G401.6 (cell line): Measurements from ENCODE around the gene ZFYVE1.
"Not testable (repeated sequence)": the region's sequence is repeated elsewhere in the genome, so short reads cannot be mapped to it uniquely, and the experiment has no call there.

Source experiments
- FAIRE-seq: peaks from 2 replicates; lab custom pipeline; 2012; peaks lifted over from hg19 to GRCh38; lab: Jason Lieb, UNC

ZFYVE1 gene

GRCh38 chr14:73026845-73027542, at the start of gene ZFYVE1:
TSS of gene ZFYVE1 (minus strand) at chr14:73027106. CDS start at chr14:73024508, 2,598 bp downstream.
- FAIRE-seq, result peak; percentile 99

GRCh38 chr14:73069585-73069984, 42.7 kb upstream of the ZFYVE1 start:
- FAIRE-seq, result no peak

GRCh38 chr14:73058922-73059673, 32.2 kb upstream of the ZFYVE1 start:
- no peak for FAIRE-seq

- peak; percentile 99 for FAIRE-seq
Observed at GRCh38 chr14:73058224-73058921, 31.5 kb upstream of the ZFYVE1 start, which contains the start of gene RBM25. TSS of gene RBM25 (plus strand) at chr14:73058534. CDS start at chr14:73071642, 13,108 bp downstream.

- no peak for FAIRE-seq
Observed at GRCh38 chr14:73057944-73058223, 31.0 kb upstream of the ZFYVE1 start.

- no peak for FAIRE-seq
Observed at GRCh38 chr14:73055251-73055650, 28.3 kb upstream of the ZFYVE1 start.

- FAIRE-seq, result no peak
Observed at GRCh38 chr14:73049428-73049827, 22.5 kb upstream of the ZFYVE1 start.

GRCh38 chr14:73047808-73048207, 20.9 kb upstream of the ZFYVE1 start:
- FAIRE-seq, result no peak

GRCh38 chr14:73036706-73037450, 10.0 kb upstream of the ZFYVE1 start:
- FAIRE-seq, result not testable (repeated sequence)

GRCh38 chr14:73027984-73028383, 1.1 kb upstream of the ZFYVE1 start:
- no peak for FAIRE-seq

- FAIRE-seq, result no peak
Observed at GRCh38 chr14:73027546-73027945, 640 bp upstream of the ZFYVE1 start.

GRCh38 chr14:73026243-73026844, 562 bp downstream of the ZFYVE1 start:
- FAIRE-seq, result no peak

- no peak for FAIRE-seq
Observed at GRCh38 chr14:73025544-73025943, 1.4 kb downstream of the ZFYVE1 start.

GRCh38 chr14:73022051-73022450, 4.9 kb downstream of the ZFYVE1 start:
- no peak for FAIRE-seq

- FAIRE-seq, result not testable (repeated sequence)
Observed at GRCh38 chr14:73016011-73016410, 10.9 kb downstream of the ZFYVE1 start.

GRCh38 chr14:73015552-73015951, 11.4 kb downstream of the ZFYVE1 start:
- FAIRE-seq, result not testable (repeated sequence)

- FAIRE-seq, result no peak
Observed at GRCh38 chr14:73014105-73014504, 12.8 kb downstream of the ZFYVE1 start.

GRCh38 chr14:73011189-73011588, 15.7 kb downstream of the ZFYVE1 start:
- not testable (repeated sequence) for FAIRE-seq

- FAIRE-seq, result no peak
Observed at GRCh38 chr14:73008501-73008900, 18.4 kb downstream of the ZFYVE1 start.

GRCh38 chr14:73007835-73008234, 19.1 kb downstream of the ZFYVE1 start:
- FAIRE-seq, result no peak

- not testable (repeated sequence) for FAIRE-seq
Observed at GRCh38 chr14:73004641-73005040, 22.3 kb downstream of the ZFYVE1 start.

- FAIRE-seq, result no peak
Observed at GRCh38 chr14:73003681-73004080, 23.2 kb downstream of the ZFYVE1 start.
